GM19372 (cell line): ENCODE measurements around the gene PTPRN2.

ENCODE experiments used
- ATAC-seq: cut with Tn5 transposase; IDR thresholded peaks from one replicate; pipeline ENCODE4 v1.9.1; 2021; ENCODE audit warnings: mild to moderate bottlenecking, low read depth, moderate library complexity; ENCODE audit not compliant: unreplicated experiment

Gene PTPRN2

DNA sequence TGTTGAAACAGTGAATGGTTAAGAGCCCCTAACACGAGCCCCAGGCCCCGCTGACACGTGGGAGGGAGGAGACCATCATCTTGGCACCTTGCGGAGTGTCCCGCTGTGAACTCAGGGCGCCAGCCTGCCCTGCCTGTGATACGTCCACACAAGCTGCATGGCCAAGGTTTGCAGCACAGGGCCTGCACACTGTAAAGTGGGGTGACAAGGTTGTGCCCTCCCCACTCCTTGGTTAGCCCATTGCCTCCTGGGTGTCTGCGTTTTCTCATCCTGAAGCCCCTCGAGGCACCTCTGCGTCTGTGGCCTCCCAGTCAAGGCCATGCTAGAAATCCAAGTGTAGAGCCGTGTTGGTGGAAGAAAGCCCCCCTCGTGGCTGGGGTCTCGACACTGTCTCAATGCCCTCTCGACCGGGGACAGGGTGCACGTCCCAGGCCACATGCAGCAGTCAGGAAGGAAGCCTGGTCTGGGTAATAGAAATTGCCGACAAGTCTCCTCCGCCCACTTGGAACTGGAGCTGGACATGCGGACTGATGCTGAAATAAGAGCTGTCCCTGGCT is 1058.8 kb downstream of the PTPRN2 start:
- ATAC-seq, result no peak

DNA sequence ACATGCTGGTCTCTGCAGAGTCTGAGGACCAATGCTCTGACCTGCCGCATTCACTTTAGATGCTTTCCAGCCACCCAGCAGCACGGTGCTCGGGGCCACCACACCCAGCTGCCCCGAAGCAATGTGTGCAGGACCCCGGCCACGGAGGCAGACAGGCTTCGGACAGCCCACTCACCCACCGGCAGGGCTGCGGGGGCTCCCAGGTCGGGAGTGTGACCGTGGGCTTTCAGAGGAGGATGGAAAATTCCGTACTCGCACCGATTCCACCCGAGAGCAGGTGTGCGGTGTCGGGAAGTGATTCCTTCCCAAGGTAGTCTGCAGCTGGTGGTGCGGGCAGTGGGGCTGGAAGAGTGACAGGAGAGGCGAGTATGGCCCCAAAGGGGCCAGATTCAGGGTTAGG is 1059.9 kb downstream of the PTPRN2 start:
- ATAC-seq, result no peak

DNA sequence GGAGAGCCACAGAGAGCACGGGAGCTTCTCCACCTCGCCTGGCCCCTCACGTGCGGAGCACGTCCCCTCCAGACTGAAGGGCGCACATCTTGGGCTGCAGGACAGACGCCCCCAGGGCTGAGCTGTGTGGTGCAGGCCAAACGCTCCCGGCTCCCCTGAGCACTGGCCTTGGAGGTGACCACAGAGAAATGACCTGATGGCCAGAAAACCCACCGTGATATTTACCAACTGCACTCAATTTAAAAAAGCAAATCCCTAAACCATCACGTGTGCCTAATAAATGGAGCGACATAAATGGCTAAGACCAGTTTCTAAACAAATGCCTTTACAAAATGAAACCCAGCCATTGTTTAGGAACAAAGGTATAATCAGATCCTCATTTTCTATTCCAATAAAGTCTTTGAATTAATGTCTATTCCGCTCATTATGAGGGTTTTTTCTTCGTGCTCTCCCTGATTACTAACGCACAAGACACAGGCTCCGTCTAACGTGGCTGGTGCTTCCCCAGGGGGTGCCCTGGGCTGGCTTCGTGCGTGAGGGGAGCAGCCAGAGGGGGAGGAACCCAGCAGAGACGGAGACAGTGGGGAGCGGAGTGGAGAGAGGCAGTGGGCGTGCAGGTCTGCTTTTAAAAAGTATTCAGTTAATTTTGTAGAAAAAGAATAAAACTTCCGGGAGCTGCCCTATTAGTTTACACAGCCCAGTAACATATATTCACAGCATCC is 1060.5 kb downstream of the PTPRN2 start:
- no peak for ATAC-seq

GRCh38 chr7:157526005-157526912 is 1061.4 kb downstream of the PTPRN2 start:
- ATAC-seq, result no peak

GRCh38 chr7:157525491-157525915 is 1062.1 kb downstream of the PTPRN2 start:
- ATAC-seq, result no peak

- no peak for ATAC-seq
Measured at GRCh38 chr7:157524731-157525130, 1062.9 kb downstream of the PTPRN2 start.

GRCh38 chr7:157523766-157524421 is 1063.7 kb downstream of the PTPRN2 start:
- no peak for ATAC-seq

DNA sequence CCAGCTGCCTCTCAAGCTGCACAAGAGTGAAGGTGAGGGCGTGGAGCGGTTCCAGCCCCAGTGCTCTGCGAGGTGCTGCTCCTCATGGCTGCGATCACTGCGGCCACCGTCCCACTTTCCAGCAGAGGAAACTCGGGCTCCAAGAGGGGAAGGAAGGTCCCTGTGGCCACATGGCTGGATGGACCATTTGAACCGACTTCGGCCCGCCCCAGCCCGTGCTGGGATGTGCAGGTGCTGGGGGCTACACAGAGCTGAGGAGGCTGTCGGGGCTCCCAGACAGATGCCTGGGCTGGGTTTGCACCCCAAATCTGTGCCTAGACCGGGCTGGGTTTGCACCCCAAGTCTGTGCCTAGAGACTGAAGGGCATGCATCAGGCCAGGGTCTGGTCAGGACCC is 1064.3 kb downstream of the PTPRN2 start:
- ATAC-seq, result no peak

GRCh38 chr7:157522954-157523353 is 1064.7 kb downstream of the PTPRN2 start:
- no peak for ATAC-seq

GRCh38 chr7:157522189-157522588 is 1065.4 kb downstream of the PTPRN2 start:
- no peak for ATAC-seq

GRCh38 chr7:157521752-157522151 is 1065.9 kb downstream of the PTPRN2 start:
- ATAC-seq, result no peak

- no peak for ATAC-seq
Measured at GRCh38 chr7:157521061-157521731, 1066.4 kb downstream of the PTPRN2 start.

DNA sequence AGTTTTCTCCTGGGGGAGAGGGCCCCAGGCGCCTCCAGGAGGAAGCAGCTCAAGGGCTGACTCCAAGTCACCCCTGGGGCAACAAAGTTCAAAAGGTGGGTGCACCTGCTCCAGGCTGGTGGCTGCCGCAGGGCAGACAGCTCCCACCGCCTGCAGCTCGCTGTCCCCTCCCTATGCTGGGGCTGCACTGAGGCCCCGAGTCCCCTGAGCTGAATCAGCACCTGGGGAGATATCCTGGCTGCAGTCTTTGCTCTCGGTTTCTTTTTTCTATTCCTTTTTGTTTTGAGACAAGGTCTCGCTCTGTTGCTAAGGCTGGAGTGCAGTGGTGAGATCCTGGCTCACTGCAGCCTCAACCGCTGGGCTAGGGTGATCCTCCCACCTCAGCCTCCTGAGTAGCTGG is 1067.4 kb downstream of the PTPRN2 start:
- no peak for ATAC-seq

DNA sequence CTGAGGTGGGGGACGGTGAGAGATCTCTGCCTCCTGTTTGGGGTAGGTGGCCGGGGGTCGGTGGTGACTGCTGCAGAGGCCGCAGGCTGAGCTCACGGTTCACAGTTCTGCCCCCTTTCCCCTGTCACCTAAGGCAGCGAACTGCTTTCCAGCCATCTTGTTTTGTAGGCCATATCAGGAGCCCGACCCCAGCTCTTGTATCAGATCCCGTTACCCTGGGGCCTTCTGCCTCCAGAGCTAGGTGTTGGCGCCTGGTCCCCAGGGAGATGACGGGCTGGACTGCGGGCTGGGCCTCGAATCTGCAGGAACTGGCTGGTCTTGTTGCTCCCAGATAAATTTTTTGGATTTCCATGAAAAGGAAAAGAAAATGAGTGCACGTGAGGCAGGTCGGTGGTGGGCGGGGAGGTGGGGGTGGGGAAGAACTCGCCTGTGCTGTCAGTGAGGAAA is 1067.8 kb downstream of the PTPRN2 start:
- no peak for ATAC-seq

GRCh38 chr7:157519246-157519645 is 1068.4 kb downstream of the PTPRN2 start:
- ATAC-seq, result no peak

DNA sequence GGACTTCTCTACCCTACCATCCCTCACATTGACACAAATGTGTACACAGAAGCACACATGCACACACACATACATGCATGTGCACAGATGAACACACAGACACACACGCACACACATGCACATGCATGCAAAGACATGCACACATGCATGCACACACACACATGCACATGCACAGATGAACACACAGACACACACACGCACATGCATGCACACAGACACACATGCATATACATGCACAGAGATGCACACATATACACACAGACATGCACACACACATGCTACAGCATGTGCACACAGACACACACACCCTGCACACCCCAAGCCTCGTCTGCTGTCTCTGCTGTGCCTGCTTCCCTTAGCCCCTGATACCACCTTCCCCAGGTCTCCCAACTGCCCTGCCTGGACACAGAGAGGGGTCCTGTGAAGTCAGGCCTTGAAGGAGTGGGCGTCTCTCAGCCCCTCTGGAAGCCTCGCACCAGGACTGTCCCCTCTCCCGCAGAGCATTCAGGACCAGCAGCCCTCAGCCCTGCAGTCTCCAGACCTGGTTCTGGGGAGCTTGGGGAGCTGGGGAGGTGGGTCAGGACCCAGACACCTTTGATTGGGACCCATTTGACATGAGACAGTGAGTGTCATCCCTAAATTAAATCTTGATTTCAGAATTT is 1069.0 kb downstream of the PTPRN2 start:
- ATAC-seq, result no peak

DNA sequence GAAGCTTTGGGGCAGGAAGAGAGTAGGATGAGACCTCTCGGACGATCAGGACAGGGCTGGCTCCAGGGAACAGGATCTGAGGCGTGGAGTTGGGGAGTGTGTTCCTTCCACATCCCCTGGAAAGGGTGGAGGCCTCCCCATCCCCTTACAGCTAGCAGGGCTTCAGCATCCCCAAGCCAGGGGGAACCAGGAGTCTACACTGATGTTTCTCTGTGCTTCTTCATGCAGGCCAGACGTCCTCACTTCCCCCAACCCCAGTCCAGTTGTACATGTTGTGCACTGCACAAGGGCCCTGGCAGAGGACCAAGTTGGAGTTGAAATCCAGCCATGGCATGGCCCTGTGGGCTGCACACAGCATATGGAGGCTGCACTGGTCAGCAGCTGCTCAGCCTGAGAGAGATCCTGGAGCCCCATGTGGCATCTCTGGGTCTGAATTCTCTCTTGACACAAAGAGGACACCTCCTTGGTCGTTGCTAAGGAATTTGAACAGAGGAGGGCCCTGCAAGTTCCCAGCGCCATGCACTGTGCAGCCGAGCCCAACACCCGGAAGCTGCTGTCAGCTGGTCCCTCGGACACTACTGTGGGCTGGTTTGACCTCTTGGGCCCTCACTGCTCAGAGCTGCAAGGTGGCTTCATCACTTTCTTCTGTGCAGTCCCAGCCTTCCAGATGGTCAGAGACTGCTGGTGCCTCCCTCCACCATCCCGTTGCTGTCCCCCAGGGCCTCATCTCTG is 1069.7 kb downstream of the PTPRN2 start:
- no peak for ATAC-seq

DNA sequence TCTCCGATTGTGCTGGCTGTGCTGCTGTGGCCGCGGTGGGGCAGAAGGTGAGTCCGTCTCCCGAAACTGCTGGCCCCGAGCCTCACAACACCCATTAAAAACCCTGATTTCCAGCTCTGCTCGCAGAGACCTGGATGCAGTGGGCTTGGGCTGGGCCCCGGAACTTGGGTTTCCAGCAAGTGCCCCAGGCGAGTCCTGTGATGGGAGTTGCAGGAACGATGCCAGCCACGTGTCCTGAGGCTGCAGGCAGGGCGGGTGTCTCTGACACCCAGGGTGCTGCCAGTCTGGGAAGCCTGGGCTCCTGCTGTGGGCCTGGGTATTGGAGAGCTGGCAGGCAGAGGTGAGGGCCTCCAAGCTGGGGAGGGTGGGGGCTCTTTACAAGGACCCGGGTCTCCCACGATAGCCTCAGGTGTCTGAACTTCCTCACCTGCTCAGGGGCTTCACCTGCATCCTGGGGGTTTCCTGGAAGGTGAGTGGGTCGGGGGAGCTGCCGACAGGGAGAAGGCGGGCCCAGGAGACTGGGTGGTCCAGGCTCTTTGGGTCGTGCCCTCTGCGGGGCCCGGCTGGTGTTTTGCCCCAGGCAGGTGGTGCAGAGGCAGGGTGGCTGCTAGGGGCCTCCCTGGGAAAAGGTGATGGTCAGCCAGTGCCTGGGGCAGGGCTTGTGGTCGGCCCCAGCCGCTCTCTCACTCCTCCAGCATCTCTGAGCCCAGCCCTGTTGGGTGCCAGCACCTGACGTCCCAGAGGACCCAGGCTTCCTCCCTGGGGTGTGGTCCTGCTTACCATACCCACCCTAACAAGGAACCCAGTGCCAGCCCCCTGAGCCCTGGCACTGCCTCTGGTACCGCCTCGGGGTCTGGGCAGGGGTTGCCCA is 1070.5 kb downstream of the PTPRN2 start:
- ATAC-seq, result no peak
